GM12878 (cell line): ENCODE results near the gene PPFIBP1.

Experiments used
- CREB1 ChIP-seq: IDR thresholded peaks from 2 replicates; pipeline ENCODE4 v1.6.1; 2012; ENCODE audit warnings: low read depth, mild to moderate bottlenecking, inconsistent platforms
- NR2C2 ChIP-seq: IDR thresholded peaks from 2 replicates; pipeline ENCODE4 v1.6.1; 2011; ENCODE audit warnings: borderline replicate concordance, low read depth; ENCODE audit not compliant: control insufficient read depth, insufficient read length
- TF ChIP-seq, protein P1 (sequence below), 3 experiments: IDR thresholded peaks in 2 of 3; conservative IDR thresholded peaks in 1 of 3; 2 replicates each; pipeline ENCODE4 v1.5.1; 2011; ENCODE audit warnings: low read depth in 3 of 3, low read length in 3 of 3, mild to moderate bottlenecking in 3 of 3, control low read depth in 2 of 3, moderate library complexity in 2 of 3, inconsistent platforms in 1 of 3, mixed read lengths in 1 of 3; ENCODE audit not compliant: control insufficient read depth in 2 of 3, insufficient read depth in 1 of 3; ENCODE audit errors: extremely low read depth in 1 of 3
- TF ChIP-seq, protein P2 (sequence below): IDR thresholded peaks from 2 replicates; pipeline ENCODE4 v1.6.1; 2012; ENCODE audit warnings: mild to moderate bottlenecking, low read depth, low read length
- TF ChIP-seq, protein P3 (sequence below): IDR thresholded peaks from 2 replicates; pipeline ENCODE4 v1.6.1; 2012; ENCODE audit warnings: low read depth, low read length, improper control_type of control experiment

DNA sequence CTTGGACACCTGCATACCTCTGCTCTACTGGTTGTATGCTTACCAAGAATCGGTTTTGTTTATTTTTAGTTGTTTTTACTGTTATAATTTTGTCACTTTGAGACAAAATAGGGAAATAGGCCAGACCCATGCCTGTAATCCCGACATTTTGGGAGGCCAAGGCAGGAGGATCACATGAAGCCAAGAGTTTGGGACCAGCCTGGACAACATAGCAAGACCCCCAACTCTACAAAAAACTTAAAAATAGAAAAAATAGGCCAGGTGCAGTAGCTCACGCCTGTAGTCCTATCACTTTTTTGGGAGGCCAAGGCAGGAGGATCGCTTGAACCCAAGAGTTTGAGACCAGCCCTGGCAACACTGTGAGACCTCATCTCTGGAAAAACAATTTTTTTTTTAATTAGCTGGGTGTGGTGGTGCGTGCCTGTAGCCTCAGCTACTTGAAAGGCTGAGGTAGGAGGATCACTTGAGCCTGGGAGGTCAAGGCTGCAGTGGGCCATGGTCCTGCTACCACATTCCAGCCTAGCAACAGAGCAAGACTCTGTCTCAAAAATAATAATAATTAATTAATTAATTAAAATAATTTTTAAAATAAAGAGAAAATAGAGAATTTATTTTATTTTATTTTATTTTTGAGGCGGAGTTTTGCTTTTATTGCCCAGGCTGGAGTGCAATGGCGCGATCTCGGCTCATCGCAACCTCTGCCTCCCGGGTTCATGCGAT is 185.4 kb downstream of the PPFIBP1 start:
- TF ChIP-seq, protein P1, sequence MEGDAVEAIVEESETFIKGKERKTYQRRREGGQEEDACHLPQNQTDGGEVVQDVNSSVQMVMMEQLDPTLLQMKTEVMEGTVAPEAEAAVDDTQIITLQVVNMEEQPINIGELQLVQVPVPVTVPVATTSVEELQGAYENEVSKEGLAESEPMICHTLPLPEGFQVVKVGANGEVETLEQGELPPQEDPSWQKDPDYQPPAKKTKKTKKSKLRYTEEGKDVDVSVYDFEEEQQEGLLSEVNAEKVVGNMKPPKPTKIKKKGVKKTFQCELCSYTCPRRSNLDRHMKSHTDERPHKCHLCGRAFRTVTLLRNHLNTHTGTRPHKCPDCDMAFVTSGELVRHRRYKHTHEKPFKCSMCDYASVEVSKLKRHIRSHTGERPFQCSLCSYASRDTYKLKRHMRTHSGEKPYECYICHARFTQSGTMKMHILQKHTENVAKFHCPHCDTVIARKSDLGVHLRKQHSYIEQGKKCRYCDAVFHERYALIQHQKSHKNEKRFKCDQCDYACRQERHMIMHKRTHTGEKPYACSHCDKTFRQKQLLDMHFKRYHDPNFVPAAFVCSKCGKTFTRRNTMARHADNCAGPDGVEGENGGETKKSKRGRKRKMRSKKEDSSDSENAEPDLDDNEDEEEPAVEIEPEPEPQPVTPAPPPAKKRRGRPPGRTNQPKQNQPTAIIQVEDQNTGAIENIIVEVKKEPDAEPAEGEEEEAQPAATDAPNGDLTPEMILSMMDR (IDR thresholded peaks at IDR 0.05 in 2 of 3, conservative IDR thresholded peaks at IDR 0.05 in 1 of 3; ENCODE audit: control insufficient read depth in 2 of 3, extremely low read depth in 1 of 3, insufficient read depth in 1 of 3, low read depth in 3 of 3, low read length in 3 of 3) = no peak
- TF ChIP-seq NR2C2 = no peak
- TF ChIP-seq, protein P2, sequence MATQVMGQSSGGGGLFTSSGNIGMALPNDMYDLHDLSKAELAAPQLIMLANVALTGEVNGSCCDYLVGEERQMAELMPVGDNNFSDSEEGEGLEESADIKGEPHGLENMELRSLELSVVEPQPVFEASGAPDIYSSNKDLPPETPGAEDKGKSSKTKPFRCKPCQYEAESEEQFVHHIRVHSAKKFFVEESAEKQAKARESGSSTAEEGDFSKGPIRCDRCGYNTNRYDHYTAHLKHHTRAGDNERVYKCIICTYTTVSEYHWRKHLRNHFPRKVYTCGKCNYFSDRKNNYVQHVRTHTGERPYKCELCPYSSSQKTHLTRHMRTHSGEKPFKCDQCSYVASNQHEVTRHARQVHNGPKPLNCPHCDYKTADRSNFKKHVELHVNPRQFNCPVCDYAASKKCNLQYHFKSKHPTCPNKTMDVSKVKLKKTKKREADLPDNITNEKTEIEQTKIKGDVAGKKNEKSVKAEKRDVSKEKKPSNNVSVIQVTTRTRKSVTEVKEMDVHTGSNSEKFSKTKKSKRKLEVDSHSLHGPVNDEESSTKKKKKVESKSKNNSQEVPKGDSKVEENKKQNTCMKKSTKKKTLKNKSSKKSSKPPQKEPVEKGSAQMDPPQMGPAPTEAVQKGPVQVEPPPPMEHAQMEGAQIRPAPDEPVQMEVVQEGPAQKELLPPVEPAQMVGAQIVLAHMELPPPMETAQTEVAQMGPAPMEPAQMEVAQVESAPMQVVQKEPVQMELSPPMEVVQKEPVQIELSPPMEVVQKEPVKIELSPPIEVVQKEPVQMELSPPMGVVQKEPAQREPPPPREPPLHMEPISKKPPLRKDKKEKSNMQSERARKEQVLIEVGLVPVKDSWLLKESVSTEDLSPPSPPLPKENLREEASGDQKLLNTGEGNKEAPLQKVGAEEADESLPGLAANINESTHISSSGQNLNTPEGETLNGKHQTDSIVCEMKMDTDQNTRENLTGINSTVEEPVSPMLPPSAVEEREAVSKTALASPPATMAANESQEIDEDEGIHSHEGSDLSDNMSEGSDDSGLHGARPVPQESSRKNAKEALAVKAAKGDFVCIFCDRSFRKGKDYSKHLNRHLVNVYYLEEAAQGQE = no peak
- no peak for TF ChIP-seq CREB1
- TF ChIP-seq, protein P3, sequence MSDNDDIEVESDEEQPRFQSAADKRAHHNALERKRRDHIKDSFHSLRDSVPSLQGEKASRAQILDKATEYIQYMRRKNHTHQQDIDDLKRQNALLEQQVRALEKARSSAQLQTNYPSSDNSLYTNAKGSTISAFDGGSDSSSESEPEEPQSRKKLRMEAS = no peak
